ENCODE data around the gene ZNF608.

ZNF608 gene, protein sequence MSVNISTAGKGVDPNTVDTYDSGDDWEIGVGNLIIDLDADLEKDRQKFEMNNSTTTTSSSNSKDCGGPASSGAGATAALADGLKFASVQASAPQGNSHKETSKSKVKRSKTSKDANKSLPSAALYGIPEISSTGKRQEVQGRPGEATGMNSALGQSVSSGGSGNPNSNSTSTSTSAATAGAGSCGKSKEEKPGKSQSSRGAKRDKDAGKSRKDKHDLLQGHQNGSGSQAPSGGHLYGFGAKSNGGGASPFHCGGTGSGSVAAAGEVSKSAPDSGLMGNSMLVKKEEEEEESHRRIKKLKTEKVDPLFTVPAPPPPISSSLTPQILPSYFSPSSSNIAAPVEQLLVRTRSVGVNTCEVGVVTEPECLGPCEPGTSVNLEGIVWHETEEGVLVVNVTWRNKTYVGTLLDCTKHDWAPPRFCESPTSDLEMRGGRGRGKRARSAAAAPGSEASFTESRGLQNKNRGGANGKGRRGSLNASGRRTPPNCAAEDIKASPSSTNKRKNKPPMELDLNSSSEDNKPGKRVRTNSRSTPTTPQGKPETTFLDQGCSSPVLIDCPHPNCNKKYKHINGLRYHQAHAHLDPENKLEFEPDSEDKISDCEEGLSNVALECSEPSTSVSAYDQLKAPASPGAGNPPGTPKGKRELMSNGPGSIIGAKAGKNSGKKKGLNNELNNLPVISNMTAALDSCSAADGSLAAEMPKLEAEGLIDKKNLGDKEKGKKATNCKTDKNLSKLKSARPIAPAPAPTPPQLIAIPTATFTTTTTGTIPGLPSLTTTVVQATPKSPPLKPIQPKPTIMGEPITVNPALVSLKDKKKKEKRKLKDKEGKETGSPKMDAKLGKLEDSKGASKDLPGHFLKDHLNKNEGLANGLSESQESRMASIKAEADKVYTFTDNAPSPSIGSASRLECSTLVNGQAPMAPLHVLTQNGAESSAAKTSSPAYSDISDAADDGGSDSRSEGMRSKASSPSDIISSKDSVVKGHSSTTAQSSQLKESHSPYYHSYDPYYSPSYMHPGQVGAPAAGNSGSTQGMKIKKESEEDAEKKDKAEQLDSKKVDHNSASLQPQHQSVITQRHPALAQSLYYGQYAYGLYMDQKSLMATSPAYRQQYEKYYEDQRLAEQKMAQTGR (N-terminal part only)

DNA sequence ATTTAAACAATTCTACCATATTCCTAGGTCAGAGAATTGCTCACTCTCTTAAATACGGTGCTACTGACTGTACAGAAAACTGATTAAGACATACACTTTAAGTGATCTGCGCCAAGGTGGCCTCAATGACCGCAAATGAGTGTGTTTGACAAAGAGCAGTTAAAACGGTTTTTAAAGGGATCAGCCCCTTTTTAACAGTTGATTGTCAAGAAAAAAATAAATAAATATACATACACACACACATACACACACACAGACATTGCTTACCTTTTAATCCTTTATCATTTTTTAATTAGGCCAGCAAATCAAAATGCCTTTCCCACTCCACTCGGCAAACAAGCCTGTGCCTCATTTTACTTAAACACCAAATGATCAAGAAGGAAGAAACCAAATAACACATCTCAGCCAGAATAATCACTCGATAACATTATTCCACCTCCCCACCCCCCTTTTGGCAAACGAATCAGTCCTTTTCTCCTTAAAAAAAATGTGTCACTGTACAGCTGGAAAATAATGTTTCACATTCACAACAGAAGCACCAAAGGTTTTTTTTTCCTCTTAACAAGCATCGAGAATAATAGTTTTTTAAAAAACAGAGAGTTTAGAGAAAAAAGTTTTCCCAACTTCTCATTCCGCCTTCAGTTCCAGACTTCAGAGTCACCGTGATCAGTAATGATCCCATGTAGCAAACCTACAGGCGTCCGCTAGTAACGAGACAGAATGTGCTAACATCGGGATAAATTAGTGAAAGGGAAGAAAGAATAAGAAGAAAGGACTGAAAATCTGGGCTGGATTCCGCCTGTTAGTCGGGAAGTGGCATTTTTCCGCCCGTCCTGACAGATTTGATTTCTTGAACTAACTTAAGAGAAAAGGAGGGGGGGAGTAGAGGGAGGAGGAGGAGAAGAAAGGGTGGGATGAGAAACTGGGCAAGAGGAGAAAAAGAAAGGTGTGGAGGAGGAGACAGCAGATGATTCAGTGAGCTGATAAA lies at the start of gene ZNF608:
Gene ZNF608, minus strand, starts transcription at position 712 of the 988 bp plus-strand sequence. CDS start 1,650 bp downstream, outside the sequence.
- Mint-ChIP-seq H3K27ac (peak within 1 kb of the TSS; percentile 3), H3K4me1 (ENCODE audit: low read depth) (peaks cover 32% of the 10 kb centered on the region), H3K4me3 (peak within 1 kb of the TSS; percentile 74), H3K9me3 (no peaks in the 10 kb centered on the region), H3K27me3 (peaks cover 3% of the 10 kb centered on the region), H3K36me3 (ENCODE audit: low read depth) (no peaks in the 10 kb centered on the region)

DNA sequence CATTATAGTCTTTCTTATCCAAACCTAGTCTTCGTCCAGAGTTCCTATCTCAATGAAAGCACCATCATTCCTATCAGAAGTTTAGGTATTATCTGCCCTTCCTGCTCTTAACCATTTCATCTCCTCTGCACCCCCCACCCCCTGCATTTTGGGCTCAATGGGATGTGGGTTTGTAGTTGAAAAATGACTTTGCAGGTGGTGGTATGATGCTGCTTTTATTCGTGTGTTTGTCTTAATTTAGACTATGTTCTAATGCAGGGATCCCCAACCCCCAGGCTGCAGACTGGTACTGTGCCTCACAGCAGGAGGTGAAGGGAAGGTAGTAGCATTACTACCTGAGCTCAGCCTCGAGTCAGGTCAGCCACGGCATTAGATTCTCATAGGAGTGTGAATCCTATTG lies 49.4 kb upstream of the ZNF608 start:
- Mint-ChIP-seq H3K27ac (no peak overlapping the region), H3K27me3 (no peaks in the 10 kb centered on the region), H3K9me3 (no peaks in the 10 kb centered on the region), H3K4me1 (ENCODE audit: low read depth) (no peaks in the 10 kb centered on the region), H3K36me3 (ENCODE audit: low read depth) (no peaks in the 10 kb centered on the region), H3K4me3 (no peak overlapping the region)

DNA sequence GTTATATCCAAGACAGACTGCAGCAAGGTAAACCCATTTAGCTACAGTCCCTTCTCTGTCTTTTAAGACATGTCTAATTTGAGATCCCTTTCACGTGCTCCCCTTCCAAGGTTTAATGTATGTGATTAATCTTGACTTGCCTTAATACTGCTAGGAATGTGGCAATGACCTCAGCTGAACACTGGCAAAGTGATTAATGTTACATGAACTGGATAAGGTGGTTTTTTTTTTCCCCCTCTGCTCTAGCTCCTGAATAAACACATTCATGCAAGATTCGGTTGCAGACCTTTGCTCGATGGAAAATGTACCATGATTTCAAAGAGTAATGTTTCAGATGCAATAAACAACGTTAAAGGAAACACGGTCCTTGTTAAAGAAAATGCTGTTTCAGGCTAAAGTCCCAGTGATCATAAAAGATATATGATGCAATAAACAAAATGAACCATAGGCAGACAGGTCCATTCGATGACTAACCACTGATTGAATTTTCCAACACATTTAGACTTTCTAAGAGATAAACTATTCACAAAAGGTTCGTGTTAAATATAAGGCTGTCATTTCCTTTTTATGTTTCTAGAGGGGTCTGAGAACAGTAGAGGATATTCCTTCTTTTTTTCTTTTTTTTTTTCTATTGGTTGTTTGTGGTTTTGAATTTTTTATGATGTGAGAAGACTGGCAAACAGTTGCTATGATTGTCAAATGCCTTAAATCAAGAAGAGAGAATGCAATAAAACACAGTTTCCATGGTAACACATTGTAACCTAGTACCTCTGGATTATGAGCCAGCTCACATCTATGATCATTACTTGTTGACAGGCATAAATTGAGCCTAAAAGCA lies 44.7 kb upstream of the ZNF608 start:
- no peaks in the 10 kb centered on the region for H3K9me3 Mint-ChIP-seq
- H3K36me3 Mint-ChIP-seq (ENCODE audit: low read depth), result no peaks in the 10 kb centered on the region
- no peak overlapping the region for H3K4me3 Mint-ChIP-seq
- no peaks in the 10 kb centered on the region for H3K27me3 Mint-ChIP-seq
- no peak overlapping the region for H3K27ac Mint-ChIP-seq
- no peaks in the 10 kb centered on the region for H3K4me1 Mint-ChIP-seq (ENCODE audit: low read depth)

DNA sequence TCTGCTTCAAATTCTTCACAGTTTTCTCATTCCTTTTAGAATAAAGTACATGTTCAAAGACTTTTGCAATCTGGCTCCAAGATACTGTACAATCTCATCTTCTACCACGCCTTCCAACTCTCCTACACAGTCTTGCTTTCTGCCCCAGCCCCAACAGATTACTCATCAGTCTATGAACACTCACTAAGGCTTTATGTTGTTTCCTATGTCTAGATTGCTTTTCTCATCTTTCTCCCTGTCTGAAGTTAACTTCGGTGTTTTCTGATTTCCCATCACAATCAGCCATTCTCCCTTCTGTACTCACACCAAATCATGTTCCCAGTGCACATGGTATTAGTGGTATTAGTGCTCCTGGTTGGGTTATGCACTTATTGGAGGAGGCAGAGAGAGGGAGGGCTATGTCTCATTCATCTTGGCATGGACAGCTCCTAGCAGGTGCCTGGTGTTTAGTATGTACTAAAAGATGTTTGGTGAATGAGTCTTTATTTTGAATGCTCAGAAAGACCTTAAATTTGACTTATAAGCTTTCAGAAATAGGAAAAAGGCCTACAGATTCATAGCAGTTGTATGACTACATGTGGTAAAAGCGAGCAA lies 44.0 kb upstream of the ZNF608 start:
- no peaks in the 10 kb centered on the region for H3K27me3 Mint-ChIP-seq
- H3K27ac Mint-ChIP-seq, result no peak overlapping the region
- no peaks in the 10 kb centered on the region for H3K36me3 Mint-ChIP-seq (ENCODE audit: low read depth)
- no peaks in the 10 kb centered on the region for H3K9me3 Mint-ChIP-seq
- H3K4me3 Mint-ChIP-seq, result no peak overlapping the region
- no peaks in the 10 kb centered on the region for H3K4me1 Mint-ChIP-seq (ENCODE audit: low read depth)

DNA sequence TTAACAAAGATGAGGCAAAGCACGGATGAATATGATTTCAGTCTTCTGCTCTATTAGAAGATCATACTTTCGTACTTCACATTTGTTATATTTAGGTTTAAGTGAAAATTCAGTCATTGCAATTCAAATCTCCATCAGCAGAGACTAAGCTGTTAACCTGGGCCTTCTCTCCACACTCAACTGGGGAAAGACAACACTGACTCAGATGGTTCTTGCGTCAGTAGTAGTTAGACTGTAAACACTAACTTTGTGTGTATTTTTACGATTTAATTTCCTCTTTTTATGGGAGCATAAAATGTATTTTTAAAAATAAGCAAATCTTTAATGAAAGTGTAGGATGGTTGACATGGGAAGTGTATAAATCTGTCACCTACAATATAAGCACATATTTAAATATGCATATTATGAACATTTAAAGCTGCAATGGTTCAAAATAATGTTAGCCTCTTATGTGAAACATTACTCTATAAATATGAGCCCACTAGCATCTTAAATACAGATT lies 42.7 kb upstream of the ZNF608 start:
- no peaks in the 10 kb centered on the region for H3K36me3 Mint-ChIP-seq (ENCODE audit: low read depth)
- H3K27me3 Mint-ChIP-seq, result no peaks in the 10 kb centered on the region
- no peaks in the 10 kb centered on the region for H3K4me1 Mint-ChIP-seq (ENCODE audit: low read depth)
- H3K9me3 Mint-ChIP-seq, result no peaks in the 10 kb centered on the region
- no peak overlapping the region for H3K4me3 Mint-ChIP-seq
- H3K27ac Mint-ChIP-seq, result no peak overlapping the region

DNA sequence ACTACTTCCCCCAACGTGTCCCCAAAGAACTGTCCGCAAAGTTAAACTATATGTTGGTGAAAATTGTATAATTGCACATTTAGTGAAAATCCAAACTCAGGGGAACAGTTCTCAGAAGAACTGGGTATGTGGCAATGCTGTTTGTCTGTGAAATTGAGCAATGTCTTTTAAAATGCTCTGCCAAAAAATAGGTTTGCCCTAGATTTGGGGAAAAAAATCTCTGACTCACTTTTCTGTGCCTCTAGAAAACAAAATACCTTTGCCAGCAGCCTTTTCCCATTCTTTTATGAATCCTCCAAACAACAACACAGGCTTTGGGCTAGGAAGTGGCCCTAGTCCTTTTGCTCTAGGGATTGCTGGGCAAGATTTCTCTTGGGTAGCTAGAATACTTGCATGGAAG lies 37.4 kb upstream of the ZNF608 start:
- no peaks in the 10 kb centered on the region for H3K4me1 Mint-ChIP-seq (ENCODE audit: low read depth)
- no peak overlapping the region for H3K4me3 Mint-ChIP-seq

DNA sequence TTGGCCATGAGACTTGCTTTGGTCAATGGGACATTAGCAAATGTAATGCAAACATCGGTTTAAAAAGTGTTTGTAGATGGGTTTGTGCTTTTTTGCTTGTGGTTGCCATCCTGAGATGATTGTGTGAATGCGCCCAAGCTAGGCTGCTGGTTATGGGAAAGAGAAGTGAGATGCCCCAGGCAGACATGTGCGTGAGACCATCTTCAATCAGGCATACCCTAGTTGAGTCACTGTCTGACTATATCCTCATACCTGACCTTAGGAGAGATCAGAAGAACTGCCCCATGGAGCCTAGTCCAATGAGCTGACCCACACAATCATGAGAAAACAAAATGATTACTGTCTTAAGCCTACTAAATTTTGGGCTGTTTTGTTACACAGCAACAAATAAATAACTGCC lies 36.8 kb upstream of the ZNF608 start:
- H3K4me1 Mint-ChIP-seq (ENCODE audit: low read depth), result no peaks in the 10 kb centered on the region
- peaks cover 12% of the 10 kb centered on the region for H3K9me3 Mint-ChIP-seq
- no peak overlapping the region for H3K4me3 Mint-ChIP-seq
- no peak overlapping the region for H3K27ac Mint-ChIP-seq
- no peaks in the 10 kb centered on the region for H3K27me3 Mint-ChIP-seq
- no peaks in the 10 kb centered on the region for H3K36me3 Mint-ChIP-seq (ENCODE audit: low read depth)

More for the DNA sequence above, 37.4 kb upstream of the ZNF608 start:
- no peaks in the 10 kb centered on the region for H3K36me3 Mint-ChIP-seq (ENCODE audit: low read depth)
- H3K27ac Mint-ChIP-seq, result no peak overlapping the region
- peaks cover 12% of the 10 kb centered on the region for H3K9me3 Mint-ChIP-seq
- no peaks in the 10 kb centered on the region for H3K27me3 Mint-ChIP-seq

DNA sequence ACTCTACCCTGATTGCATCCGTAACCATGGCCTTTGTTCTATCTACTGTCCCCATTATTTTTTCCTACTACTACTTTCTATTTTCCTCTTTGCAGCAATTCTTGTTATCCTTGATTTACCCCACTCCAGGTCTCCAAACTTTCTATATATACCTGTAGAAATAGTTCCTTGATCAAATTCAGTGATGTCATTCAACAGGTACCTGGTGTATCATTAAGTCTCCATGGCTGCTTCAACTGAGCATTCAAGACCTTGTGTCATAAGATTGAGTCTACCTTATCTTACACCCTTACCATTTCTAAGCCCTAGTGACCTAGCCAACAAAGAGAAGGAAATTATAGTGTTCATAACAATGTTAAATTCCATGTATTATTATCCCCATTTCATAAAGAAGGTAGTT lies 35.8 kb upstream of the ZNF608 start:
- no peak overlapping the region for H3K27ac Mint-ChIP-seq
- no peak overlapping the region for H3K4me3 Mint-ChIP-seq
- no peaks in the 10 kb centered on the region for H3K4me1 Mint-ChIP-seq (ENCODE audit: low read depth)
- no peaks in the 10 kb centered on the region for H3K36me3 Mint-ChIP-seq (ENCODE audit: low read depth)
- H3K27me3 Mint-ChIP-seq, result no peaks in the 10 kb centered on the region
- peaks cover 12% of the 10 kb centered on the region for H3K9me3 Mint-ChIP-seq

DNA sequence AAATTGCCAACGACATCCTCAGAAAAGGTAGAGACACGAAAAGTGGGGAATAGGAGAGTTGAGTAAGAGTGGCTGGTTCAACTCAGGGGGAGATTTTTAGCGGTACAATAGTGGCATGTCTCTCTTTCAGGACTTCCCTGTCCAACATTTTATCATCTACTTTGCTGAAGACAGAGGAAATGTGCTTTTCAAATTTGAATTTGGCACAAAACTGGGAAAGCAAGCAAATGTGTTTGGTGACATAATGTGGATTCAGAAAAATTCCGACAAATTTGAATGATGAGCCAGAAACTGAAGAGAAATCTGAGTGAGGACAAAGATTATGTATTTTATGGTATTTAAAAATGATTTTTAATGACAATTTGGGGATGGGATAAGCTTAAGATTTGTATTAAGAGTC lies 33.6 kb upstream of the ZNF608 start:
- Mint-ChIP-seq H3K4me1 (ENCODE audit: low read depth) (no peaks in the 10 kb centered on the region), H3K27me3 (no peaks in the 10 kb centered on the region), H3K4me3 (no peak overlapping the region), H3K27ac (no peak overlapping the region), H3K36me3 (ENCODE audit: low read depth) (no peaks in the 10 kb centered on the region), H3K9me3 (peaks cover 12% of the 10 kb centered on the region)

DNA sequence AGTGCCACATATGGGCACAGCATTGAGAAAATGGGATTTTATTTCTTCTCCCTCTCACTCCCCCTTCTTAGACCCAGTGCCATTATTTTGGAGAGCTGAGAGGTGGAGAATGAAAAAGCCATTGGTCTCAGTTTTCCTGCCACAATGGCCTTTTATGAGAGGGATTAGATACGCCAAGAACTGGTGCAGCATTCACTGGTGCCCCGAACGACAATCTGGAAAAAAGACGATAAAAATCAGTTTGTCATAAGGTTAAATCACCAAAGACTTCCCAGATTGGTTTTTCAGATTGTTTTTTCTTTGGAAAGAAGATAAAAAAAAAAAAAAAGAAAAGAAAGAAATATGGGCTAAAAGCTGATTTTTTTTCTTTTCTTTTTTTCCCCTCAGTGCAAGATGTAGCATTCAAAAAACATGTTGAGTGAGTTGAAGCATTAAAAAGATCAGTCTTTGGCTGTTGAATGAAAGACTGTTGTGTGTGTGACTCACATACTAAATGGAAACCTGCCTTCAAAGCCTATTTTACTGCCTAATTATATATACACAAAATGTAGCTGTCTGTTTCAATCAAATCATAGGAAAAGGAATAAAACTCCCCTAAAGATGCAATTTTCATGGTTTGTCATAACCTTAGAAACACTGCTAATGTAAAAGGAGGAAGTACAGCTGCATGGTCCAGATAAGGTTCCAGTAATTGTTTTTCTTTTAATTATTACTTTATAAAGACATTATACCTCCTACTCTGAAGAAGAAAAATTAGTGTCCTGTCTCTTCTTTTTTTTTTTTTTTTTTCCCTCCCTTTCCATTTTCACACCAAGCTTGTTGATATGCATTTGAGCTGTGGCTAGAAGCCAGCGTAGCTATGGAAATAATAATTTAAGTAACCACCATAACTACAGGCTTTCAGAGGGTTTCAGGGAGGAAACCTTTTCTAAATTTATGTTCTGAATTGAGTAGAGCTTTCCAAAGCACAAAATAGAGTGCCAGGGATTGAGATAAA lies 27.2 kb upstream of the ZNF608 start:
- H3K27ac Mint-ChIP-seq, result no peak overlapping the region
- H3K4me3 Mint-ChIP-seq, result no peak overlapping the region
- H3K4me1 Mint-ChIP-seq (ENCODE audit: low read depth), result no peaks in the 10 kb centered on the region
- no peaks in the 10 kb centered on the region for H3K36me3 Mint-ChIP-seq (ENCODE audit: low read depth)
- no peaks in the 10 kb centered on the region for H3K9me3 Mint-ChIP-seq
- H3K27me3 Mint-ChIP-seq, result no peaks in the 10 kb centered on the region

DNA sequence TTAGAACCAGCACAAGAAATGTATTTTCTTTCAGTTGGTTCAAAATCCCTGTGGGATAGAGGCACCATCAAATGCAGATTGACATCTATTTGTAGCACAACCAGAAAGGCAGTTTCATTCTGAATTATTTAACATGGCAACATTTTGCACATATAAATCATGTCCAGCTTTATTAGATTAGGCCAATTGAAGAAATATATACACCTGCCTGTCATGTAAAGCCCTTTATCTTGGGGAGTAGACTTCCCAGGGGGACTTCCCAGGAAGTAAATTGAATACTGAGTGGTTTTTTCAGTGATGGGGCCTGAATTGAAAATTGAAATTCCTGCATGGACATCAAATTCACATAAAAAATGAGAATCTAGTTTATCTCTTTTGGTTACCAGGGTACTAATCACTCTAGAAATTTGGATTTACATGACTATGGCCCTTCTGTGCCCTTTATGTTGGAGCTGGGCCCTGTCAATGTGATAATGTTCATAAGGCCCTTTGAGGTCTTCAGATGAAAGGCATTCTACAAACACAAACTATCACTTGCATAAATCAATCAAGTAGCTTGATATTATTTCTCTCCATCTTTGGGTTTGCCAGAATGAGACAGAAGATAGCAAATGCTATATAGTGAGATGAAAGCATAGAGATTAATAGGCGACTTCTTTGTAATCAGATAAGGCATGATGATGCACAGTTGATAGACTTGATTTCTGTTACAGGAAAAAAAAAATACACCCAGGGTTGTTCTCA lies 26.2 kb upstream of the ZNF608 start:
- Mint-ChIP-seq H3K4me1 (ENCODE audit: low read depth) (no peaks in the 10 kb centered on the region), H3K27ac (no peak overlapping the region), H3K27me3 (no peaks in the 10 kb centered on the region), H3K4me3 (no peak overlapping the region), H3K36me3 (ENCODE audit: low read depth) (no peaks in the 10 kb centered on the region), H3K9me3 (no peaks in the 10 kb centered on the region)

DNA sequence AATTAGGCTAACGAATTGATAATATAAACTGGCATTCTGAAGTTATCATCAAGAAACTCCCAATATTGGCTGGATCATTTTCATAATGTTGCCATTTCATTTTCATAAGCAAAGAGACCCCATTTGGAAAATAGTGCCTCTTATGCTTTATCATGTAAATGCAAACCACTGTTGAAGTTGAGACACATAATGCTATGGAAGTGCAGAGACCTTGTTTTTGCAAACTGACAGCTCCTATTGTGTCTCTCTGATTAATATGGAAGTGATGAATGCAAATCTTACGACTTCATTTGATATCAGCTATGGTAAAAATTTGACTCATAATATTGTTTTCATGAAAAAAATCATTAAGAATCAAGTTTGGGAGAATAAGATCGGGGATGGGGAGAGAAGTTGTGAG lies 25.3 kb upstream of the ZNF608 start:
- H3K9me3 Mint-ChIP-seq, result peaks cover 2% of the 10 kb centered on the region
- H3K4me1 Mint-ChIP-seq (ENCODE audit: low read depth), result no peaks in the 10 kb centered on the region
- no peaks in the 10 kb centered on the region for H3K36me3 Mint-ChIP-seq (ENCODE audit: low read depth)
- H3K27ac Mint-ChIP-seq, result no peak overlapping the region
- H3K4me3 Mint-ChIP-seq, result no peak overlapping the region
- no peaks in the 10 kb centered on the region for H3K27me3 Mint-ChIP-seq
